ENCODE data around the gene PIH1D1. TPM values are rescaled to one million over a fixed set of nuclear protein-coding genes. Genes with fewer than 3 reads are reported as not detected.

PIH1D1 gene
- total and polyA plus RNA-seq, 2 of the 8 experiments (the other 6 are each of a cell fraction or from before 2014, with no cell fraction given): 146 to 195 TPM

DNA sequence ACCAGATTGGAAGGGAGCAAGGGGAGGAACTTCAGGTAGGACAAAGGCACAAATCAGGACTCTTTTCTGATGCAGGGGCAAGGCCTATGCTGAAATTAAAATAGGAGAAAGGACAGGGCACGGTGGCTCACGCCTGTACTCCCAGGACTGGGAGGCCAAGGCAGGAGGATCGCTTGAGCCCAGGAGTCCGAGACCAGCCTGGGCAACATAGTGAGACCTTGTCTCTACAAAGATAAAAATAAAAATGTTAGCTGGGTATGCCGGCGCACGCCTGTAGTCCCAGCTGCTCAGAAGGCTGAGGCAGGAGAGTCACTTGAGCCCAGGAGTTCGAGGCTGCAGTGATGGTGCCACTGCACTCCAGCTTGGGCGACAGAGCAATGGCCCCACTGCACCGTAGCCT, 15.9 kb downstream of the PIH1D1 start (continued):
- no peak for TF ChIP-seq TBP (IDR thresholded peaks at IDR 0.05; ENCODE audit: low read depth, low read length)
- TF ChIP-seq POLR2AphosphoS5 (IDR thresholded peaks at IDR 0.05; ENCODE audit: low read depth, low read length): no peak

All from H1 (cell line).